Heart left ventricle (tissue), 13 donors: ENCODE measurements around the gene FGD4.

ENCODE experiments used
- POLR2A ChIP-seq, 2 donors: fragments of 450-650 bp; IDR thresholded peaks; one replicate each; pipeline ENCODE4 v1.6.1; 2017; ENCODE audit warnings: antibody characterized with exemption in 2 of 2, mild to moderate bottlenecking in 2 of 2, moderate library complexity in 2 of 2
- TF ChIP-seq, protein P1 (sequence below), 12 donors: fragments of 200-600 bp; sonication (generic) in 4 of 12; IDR thresholded peaks; one replicate each; pipeline versions ENCODE4 v1.5.0 to v1.8.0; 2018 to 2022; ENCODE audit warnings: antibody characterized with exemption in 12 of 12, mild to moderate bottlenecking in 5 of 12
- donor health status: ischemic (EF 13 %, LVEDD 7.1; RV severe dilation, severe dysfunction).
- donor health status: DM: no; HTN: yes; CAD: no.
- donor health status: DM: no; HTN: no; CAD: no.
- donor health status: ischemic (EF 25% LVEDD 6.9; RV normal size, moderate dysfunction).
- donor health status: ischemic (EF 25% LVEDD 5.7; RV mildly dilated, moderate dysfunction).
- donor health status: ischemic (EF 35%, LVEDD 5.7; RV mildly dilated, moderate dysfunction).
- donor health status: nonischemic (EF 11% LVEDD 7.7; RV severe dilation, severe dysfunction).
- donor health status: DM: yes; HTN: yes; CAD: no.
- donor health status: PGD.
- donor health status: ischemic (EF 29% LVEDD 5.4; RV normal size, mild dysfunction).
- donor health status: nonischemic (EF 23%, LVEDD 6.1; RV moderate dilation, normal function).

DNA sequence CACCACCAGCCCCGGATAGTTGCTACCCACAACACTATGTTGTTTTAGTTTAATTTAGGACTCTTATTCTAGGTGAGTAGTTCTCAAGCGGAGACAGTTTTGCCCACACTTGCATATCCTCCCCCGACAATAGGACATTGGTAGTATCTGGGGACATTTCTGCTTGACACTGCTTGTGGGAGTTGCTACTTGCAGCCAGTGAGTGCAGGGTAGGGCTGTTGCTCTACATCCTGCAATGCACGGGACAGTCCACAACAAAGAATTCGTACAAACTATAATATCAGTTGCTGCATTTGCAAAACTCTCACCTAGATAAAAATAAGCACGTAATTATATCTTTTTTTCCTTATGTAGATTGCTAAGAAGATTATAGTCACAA is 167.9 kb downstream of the FGD4 start:
- TF ChIP-seq, protein P1, sequence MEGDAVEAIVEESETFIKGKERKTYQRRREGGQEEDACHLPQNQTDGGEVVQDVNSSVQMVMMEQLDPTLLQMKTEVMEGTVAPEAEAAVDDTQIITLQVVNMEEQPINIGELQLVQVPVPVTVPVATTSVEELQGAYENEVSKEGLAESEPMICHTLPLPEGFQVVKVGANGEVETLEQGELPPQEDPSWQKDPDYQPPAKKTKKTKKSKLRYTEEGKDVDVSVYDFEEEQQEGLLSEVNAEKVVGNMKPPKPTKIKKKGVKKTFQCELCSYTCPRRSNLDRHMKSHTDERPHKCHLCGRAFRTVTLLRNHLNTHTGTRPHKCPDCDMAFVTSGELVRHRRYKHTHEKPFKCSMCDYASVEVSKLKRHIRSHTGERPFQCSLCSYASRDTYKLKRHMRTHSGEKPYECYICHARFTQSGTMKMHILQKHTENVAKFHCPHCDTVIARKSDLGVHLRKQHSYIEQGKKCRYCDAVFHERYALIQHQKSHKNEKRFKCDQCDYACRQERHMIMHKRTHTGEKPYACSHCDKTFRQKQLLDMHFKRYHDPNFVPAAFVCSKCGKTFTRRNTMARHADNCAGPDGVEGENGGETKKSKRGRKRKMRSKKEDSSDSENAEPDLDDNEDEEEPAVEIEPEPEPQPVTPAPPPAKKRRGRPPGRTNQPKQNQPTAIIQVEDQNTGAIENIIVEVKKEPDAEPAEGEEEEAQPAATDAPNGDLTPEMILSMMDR (IDR thresholded peaks at IDR 0.05) = no peak
- TF ChIP-seq POLR2A (IDR thresholded peaks at IDR 0.05) = no peak
